Islet precursor cell (in vitro differentiated cells): Measurements from ENCODE around the gene ALDH1L2.
"Not testable (repeated sequence)": the region's sequence is repeated elsewhere in the genome, so short reads cannot be mapped to it uniquely, and the experiment has no call there.

Experiments
- DNase-seq: peaks from one replicate; pipeline ENCODE4 v3.0.0-alpha.2; 2018

Gene ALDH1L2

GRCh38 chr12:105030820-105031807, 53.1 kb downstream of the ALDH1L2 start:
- DNase-seq: no peak

- DNase-seq: no peak
Measured at GRCh38 chr12:105026411-105026810, 57.8 kb downstream of the ALDH1L2 start.

- no peak for DNase-seq
Measured at GRCh38 chr12:105025890-105026289, 58.4 kb downstream of the ALDH1L2 start.

GRCh38 chr12:105024928-105025327, 59.3 kb downstream of the ALDH1L2 start:
- no peak for DNase-seq

GRCh38 chr12:105020241-105020962, 63.9 kb downstream of the ALDH1L2 start:
- DNase-seq: no peak

- DNase-seq: no peak
Measured at GRCh38 chr12:105018776-105019175, 65.5 kb downstream of the ALDH1L2 start.

GRCh38 chr12:105018012-105018411, 66.2 kb downstream of the ALDH1L2 start:
- no peak for DNase-seq

- DNase-seq: no peak
Measured at GRCh38 chr12:105015543-105015942, 68.7 kb downstream of the ALDH1L2 start.

GRCh38 chr12:105014603-105015002, 69.7 kb downstream of the ALDH1L2 start:
- no peak for DNase-seq

GRCh38 chr12:105013892-105014291, 70.4 kb downstream of the ALDH1L2 start:
- DNase-seq: no peak

GRCh38 chr12:105001476-105001875, 82.8 kb downstream of the ALDH1L2 start:
- no peak for DNase-seq

- no peak for DNase-seq
Measured at GRCh38 chr12:104999347-104999685, 84.9 kb downstream of the ALDH1L2 start.

- DNase-seq: no peak
Measured at GRCh38 chr12:104998423-104999346, 85.6 kb downstream of the ALDH1L2 start.

GRCh38 chr12:104997541-104997940, 86.7 kb downstream of the ALDH1L2 start:
- DNase-seq: no peak

GRCh38 chr12:104994336-104994735, 89.9 kb downstream of the ALDH1L2 start:
- no peak for DNase-seq

GRCh38 chr12:104991565-104992128, 92.6 kb downstream of the ALDH1L2 start:
- no peak for DNase-seq

GRCh38 chr12:104990950-104991349, 93.3 kb downstream of the ALDH1L2 start:
- DNase-seq: no peak

GRCh38 chr12:104986022-104986941, 98.0 kb downstream of the ALDH1L2 start, which contains the start of gene NOPCHAP1:
Gene NOPCHAP1 (plus strand): TSS chr12:104986316. CDS start chr12:104986353, 37 bp downstream.
- DNase-seq: peak; percentile 99

GRCh38 chr12:104985206-104985605, 99.1 kb downstream of the ALDH1L2 start:
- DNase-seq: no peak

GRCh38 chr12:104977688-104978087, 106.6 kb downstream of the ALDH1L2 start:
- not testable (repeated sequence) for DNase-seq

- no peak for DNase-seq
Measured at GRCh38 chr12:104976703-104977102, 107.6 kb downstream of the ALDH1L2 start.
